Uterus (tissue), 2 donors: ENCODE results near the gene ACAT1.

ENCODE experiments used
- CTCF ChIP-seq, 4 experiments: fragments of 200-600 bp in 2 of 4; fragments of 450-650 bp in 2 of 4; sonication (generic) in 2 of 4; IDR thresholded peaks; one replicate each; pipeline ENCODE4 v1.5.1; 2016 to 2019; ENCODE audit warnings: antibody characterized with exemption in 4 of 4, mild to moderate bottlenecking in 2 of 4, moderate library complexity in 1 of 4
- POLR2A ChIP-seq, 2 donors: fragments of 450-650 bp; IDR thresholded peaks; one replicate each; pipeline ENCODE4 v1.6.1; 2016; ENCODE audit warnings: antibody characterized with exemption in 2 of 2, mild to moderate bottlenecking in 1 of 2, moderate library complexity in 1 of 2

GRCh38 chr11:108167624-108168023 lies 46.3 kb downstream of the ACAT1 start:
- TF ChIP-seq POLR2A (IDR thresholded peaks at IDR 0.05) (no peak), CTCF (IDR thresholded peaks at IDR 0.05) (no peak)
